ENCODE results near the gene LRIT1. TPM values are rescaled to one million over a fixed set of nuclear protein-coding genes. Genes with fewer than 3 reads are reported as not detected.

The LRIT1 gene
- total and polyA plus RNA-seq, 2 of the 8 experiments (the other 6 are each of a cell fraction or from before 2014, with no cell fraction given): 0.03 TPM; not detected in 1

- Histone ChIP-seq H3K23me2 (ENCODE audit: low read depth, low read length) (no peaks in the 10 kb centered on the region), H2BK12ac (ENCODE audit: low read depth, low read length) (no peak overlapping the region), H2BK120ac (replicated peaks; ENCODE audit: low read depth, low read length) (no peak overlapping the region), H2AK5ac (ENCODE audit: low read depth, low read length) (no peak overlapping the region), H2BK5ac (ENCODE audit: low read depth, low read length) (no peak overlapping the region), H3K79me2 (ENCODE audit: control insufficient read depth in 1 of 2, insufficient read depth in 2 of 2, low read length in 2 of 2) (no peaks in the 10 kb centered on the region), H3K23ac (ENCODE audit: insufficient read length) (no peak overlapping the region), H4K8ac (ENCODE audit: extremely low read depth, insufficient read depth, low read length) (no peak overlapping the region), H3K27me3 (replicated peaks in 1 of 4; ENCODE audit: control insufficient read depth in 3 of 4, extremely low read depth in 1 of 4, insufficient read depth in 3 of 4, low read length in 3 of 4) (peaks cover 0 to 10% (median 7%) of the 10 kb centered on the region in 4 experiments; a peak in 5 of 7 replicates), H3K9me3 (ENCODE audit: insufficient read depth in 2 of 2, low read depth in 1 of 2, low read length in 1 of 2) (no peaks in the 10 kb centered on the region), H3K4me1 (replicated peaks in 1 of 4; ENCODE audit: control insufficient read depth in 3 of 4, insufficient read depth in 4 of 4, low read length in 3 of 4) (peaks cover 0 to 2% (median 0%) of the 10 kb centered on the region in 4 experiments; a peak in 3 of 7 replicates), H3K27ac (ENCODE audit: low read depth, low read length) (no peak overlapping the region), H3K9ac (replicated peaks in 1 of 4; ENCODE audit: extremely low read depth in 1 of 4, low read depth in 3 of 4, low read length in 3 of 4) (no peak overlapping the region), H3K4ac (replicated peaks; ENCODE audit: insufficient read length, low read depth, low read length) (no peak overlapping the region), H3K18ac (ENCODE audit: extremely low read depth, low read length) (no peak overlapping the region), H3K79me1 (ENCODE audit: low read depth, low read length) (no peaks in the 10 kb centered on the region), H3K4me2 (ENCODE audit: insufficient read depth in 1 of 2, low read depth in 2 of 2, low read length in 2 of 2) (no peak overlapping the region), H3K36me3 (ENCODE audit: control insufficient read depth in 2 of 4, insufficient read depth in 4 of 4, low read length in 3 of 4) (no peaks in the 10 kb centered on the region), H2BK15ac (ENCODE audit: low read length) (no peak overlapping the region), H4K5ac (ENCODE audit: insufficient read length, low read depth, low read length) (no peak overlapping the region), H2AFZ (ENCODE audit: low read length) (no peak overlapping the region), H3K56ac (replicated peaks; ENCODE audit: insufficient read length, low read depth, low read length) (no peak overlapping the region), H4K20me1 (replicated peaks in 1 of 2; ENCODE audit: control insufficient read depth in 1 of 2, insufficient read depth in 2 of 2, low read length in 2 of 2) (no peaks in the 10 kb centered on the region), H3K14ac (ENCODE audit: insufficient read length) (no peak overlapping the region), H3K4me3 (ENCODE audit: extremely low read depth in 1 of 4, insufficient read depth in 2 of 4, low read depth in 3 of 4, low read length in 4 of 4) (no peak overlapping the region), H4K91ac (replicated peaks; ENCODE audit: insufficient read length, low read length) (no peak overlapping the region), H2BK20ac (ENCODE audit: low read length) (no peak overlapping the region)
- CTCF ChIA-PET (ENCODE audit: partially characterized antibody): interaction anchor here (1.0 to 3.1 kb wide), 3 partner anchors 12 to 305 kb away, joined by 3 to 44 read pairs (median 5); partner anchors contain the start of gene RGR
- POLR2A ChIA-PET (ENCODE audit: partially characterized antibody): no interaction called here
- FAIRE-seq: no peak
- DNase-seq (ENCODE audit: low read depth in 1 of 2, low spot score in 2 of 2): no peak
- 84% methylated on average over 4 of the region's 4 CpGs; no CpG with 5 or more reads in 1 of the 2 experiments for WGBS, 2 experiments (ENCODE audit: extremely low coverage in 1 of 2, insufficient coverage in 1 of 2, insufficient read length in 1 of 2, insufficient replicate concordance in 2 of 2, low coverage in 1 of 2, low lambda C conversion rate in 2 of 2, missing lambda C conversion rate in 1 of 2)
- no peak for TF ChIP-seq PHF8 (conservative IDR thresholded peaks at IDR 0.05; ENCODE audit: low read depth, low read length)
- TF ChIP-seq ASH2L (IDR thresholded peaks at IDR 0.05; ENCODE audit: low read length): no peak
- no peak for TF ChIP-seq CBX8 (IDR thresholded peaks at IDR 0.05; ENCODE audit: borderline replicate concordance, low read depth, low read length)
- no peak for TF ChIP-seq ATF2 (IDR thresholded peaks at IDR 0.05; ENCODE audit: low read length)
- no peak for TF ChIP-seq NANOG (IDR thresholded peaks at IDR 0.05; ENCODE audit: insufficient read depth, low read depth, low read length, poor library complexity, severe bottlenecking)
- no peak for TF ChIP-seq ATF3 (IDR thresholded peaks at IDR 0.05; ENCODE audit: insufficient read depth, low read depth, low read length)
- TF ChIP-seq POU5F1 (IDR thresholded peaks at IDR 0.05; ENCODE audit: low read depth, low read length): no peak
- TF ChIP-seq BCL11A (IDR thresholded peaks at IDR 0.05; ENCODE audit: low read depth in 2 of 2, low read length in 2 of 2): no peak
- no peak for TF ChIP-seq EZH2 (IDR thresholded peaks at IDR 0.05; ENCODE audit: low read depth, low read length, severe bottlenecking)
- no peak for TF ChIP-seq SP4 (IDR thresholded peaks at IDR 0.05; ENCODE audit: low read length)
These were observed 6.2 kb downstream of the LRIT1 start for GRCh38 chr10:84235096-84235495.
